Measurements from ENCODE around the gene RAB11FIP5. TPM values are rescaled to one million over a fixed set of nuclear protein-coding genes. Genes with fewer than 3 reads are reported as not detected.

The RAB11FIP5 gene
- total and polyA plus RNA-seq, 2 experiments from 2014 or later: 4.4 to 16.6 TPM

GRCh38 chr2:73128841-73129535 is 16.2 kb upstream of the RAB11FIP5 start:
- H3K27ac ChIP-seq (ENCODE audit: low read depth): no peak overlapping the region
- TF ChIP-seq NANOG (IDR thresholded peaks at IDR 0.05; ENCODE audit: borderline replicate concordance) (no peak), REST (IDR thresholded peaks at IDR 0.05; ENCODE audit: unreplicated experiment) (no peak), EZH2phosphoT487 (IDR thresholded peaks at IDR 0.05; ENCODE audit: unreplicated experiment) (no peak), STAT1 (IDR thresholded peaks at IDR 0.05; ENCODE audit: unreplicated experiment) (no peak)
- TF ChIP-seq, protein P1, sequence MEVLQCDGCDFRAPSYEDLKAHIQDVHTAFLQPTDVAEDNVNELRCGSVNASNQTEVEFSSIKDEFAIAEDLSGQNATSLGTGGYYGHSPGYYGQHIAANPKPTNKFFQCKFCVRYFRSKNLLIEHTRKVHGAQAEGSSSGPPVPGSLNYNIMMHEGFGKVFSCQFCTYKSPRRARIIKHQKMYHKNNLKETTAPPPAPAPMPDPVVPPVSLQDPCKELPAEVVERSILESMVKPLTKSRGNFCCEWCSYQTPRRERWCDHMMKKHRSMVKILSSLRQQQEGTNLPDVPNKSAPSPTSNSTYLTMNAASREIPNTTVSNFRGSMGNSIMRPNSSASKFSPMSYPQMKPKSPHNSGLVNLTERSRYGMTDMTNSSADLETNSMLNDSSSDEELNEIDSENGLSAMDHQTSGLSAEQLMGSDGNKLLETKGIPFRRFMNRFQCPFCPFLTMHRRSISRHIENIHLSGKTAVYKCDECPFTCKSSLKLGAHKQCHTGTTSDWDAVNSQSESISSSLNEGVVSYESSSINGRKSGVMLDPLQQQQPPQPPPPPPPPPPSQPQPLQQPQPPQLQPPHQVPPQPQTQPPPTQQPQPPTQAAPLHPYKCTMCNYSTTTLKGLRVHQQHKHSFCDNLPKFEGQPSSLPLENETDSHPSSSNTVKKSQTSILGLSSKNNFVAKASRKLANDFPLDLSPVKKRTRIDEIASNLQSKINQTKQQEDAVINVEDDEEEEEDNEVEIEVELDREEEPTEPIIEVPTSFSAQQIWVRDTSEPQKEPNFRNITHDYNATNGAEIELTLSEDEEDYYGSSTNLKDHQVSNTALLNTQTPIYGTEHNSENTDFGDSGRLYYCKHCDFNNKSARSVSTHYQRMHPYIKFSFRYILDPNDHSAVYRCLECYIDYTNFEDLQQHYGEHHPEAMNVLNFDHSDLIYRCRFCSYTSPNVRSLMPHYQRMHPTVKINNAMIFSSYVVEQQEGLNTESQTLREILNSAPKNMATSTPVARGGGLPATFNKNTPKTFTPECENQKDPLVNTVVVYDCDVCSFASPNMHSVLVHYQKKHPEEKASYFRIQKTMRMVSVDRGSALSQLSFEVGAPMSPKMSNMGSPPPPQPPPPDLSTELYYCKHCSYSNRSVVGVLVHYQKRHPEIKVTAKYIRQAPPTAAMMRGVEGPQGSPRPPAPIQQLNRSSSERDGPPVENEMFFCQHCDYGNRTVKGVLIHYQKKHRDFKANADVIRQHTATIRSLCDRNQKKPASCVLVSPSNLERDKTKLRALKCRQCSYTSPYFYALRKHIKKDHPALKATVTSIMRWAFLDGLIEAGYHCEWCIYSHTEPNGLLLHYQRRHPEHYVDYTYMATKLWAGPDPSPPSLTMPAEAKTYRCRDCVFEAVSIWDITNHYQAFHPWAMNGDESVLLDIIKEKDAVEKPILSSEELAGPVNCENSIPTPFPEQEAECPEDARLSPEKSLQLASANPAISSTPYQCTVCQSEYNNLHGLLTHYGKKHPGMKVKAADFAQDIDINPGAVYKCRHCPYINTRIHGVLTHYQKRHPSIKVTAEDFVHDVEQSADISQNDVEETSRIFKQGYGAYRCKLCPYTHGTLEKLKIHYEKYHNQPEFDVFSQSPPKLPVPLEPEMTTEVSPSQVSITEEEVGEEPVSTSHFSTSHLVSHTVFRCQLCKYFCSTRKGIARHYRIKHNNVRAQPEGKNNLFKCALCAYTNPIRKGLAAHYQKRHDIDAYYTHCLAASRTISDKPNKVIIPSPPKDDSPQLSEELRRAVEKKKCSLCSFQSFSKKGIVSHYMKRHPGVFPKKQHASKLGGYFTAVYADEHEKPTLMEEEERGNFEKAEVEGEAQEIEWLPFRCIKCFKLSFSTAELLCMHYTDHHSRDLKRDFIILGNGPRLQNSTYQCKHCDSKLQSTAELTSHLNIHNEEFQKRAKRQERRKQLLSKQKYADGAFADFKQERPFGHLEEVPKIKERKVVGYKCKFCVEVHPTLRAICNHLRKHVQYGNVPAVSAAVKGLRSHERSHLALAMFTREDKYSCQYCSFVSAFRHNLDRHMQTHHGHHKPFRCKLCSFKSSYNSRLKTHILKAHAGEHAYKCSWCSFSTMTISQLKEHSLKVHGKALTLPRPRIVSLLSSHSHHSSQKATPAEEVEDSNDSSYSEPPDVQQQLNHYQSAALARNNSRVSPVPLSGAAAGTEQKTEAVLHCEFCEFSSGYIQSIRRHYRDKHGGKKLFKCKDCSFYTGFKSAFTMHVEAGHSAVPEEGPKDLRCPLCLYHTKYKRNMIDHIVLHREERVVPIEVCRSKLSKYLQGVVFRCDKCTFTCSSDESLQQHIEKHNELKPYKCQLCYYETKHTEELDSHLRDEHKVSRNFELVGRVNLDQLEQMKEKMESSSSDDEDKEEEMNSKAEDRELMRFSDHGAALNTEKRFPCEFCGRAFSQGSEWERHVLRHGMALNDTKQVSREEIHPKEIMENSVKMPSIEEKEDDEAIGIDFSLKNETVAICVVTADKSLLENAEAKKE (CRISPR knock-in tag; IDR thresholded peaks at IDR 0.05): no peak
- Mint-ChIP-seq H3K36me3 (ENCODE audit: low read depth) (no peaks in the 10 kb centered on the region), H3K4me1 (peaks cover 4% of the 10 kb centered on the region; the same call in 2 of the 3 replicates), H3K4me3 (no peak overlapping the region), H3K9me3 (peaks cover 7% of the 10 kb centered on the region; the same call in 1 of the 3 replicates), H3K27ac (no peak overlapping the region), H3K27me3 (ENCODE audit: insufficient read depth, low read depth, poor library complexity) (peaks cover 9% of the 10 kb centered on the region)
- no peaks in the 10 kb centered on the region for H3K27me3 ChIP-seq (ENCODE audit: insufficient read depth)
- no peaks in the 10 kb centered on the region for H3F3A ChIP-seq (replicated peaks; ENCODE audit: low read depth)
- no peaks in the 10 kb centered on the region for H3K79me2 ChIP-seq (replicated peaks; ENCODE audit: insufficient read depth)
- no peaks in the 10 kb centered on the region for H3K9me2 ChIP-seq (ENCODE audit: insufficient read depth)
- H2AFZ ChIP-seq: no peak overlapping the region
- DNase-seq (ENCODE audit: low spot score): peak; percentile 30
- no peaks in the 10 kb centered on the region for H3K4me1 ChIP-seq (ENCODE audit: insufficient read depth)
- no peaks in the 10 kb centered on the region for H3K36me3 ChIP-seq (ENCODE audit: insufficient read depth)
- no peak overlapping the region for H3K4me3 ChIP-seq
- ATAC-seq: peak; percentile 66; the same call in 2 of the 3 replicates
- no peak overlapping the region for H3K4me2 ChIP-seq
- no peaks in the 10 kb centered on the region for H4K20me1 ChIP-seq (replicated peaks; ENCODE audit: insufficient read depth)
